HL-60 (cell line): ENCODE data around the gene MT1X.

Source experiments
- DNase-seq, 2 experiments: peaks; one replicate each; pipeline ENCODE4 v3.0.0-alpha.2; 2010 to 2020; ENCODE audit warnings: low read depth in 1 of 2, low spot score in 1 of 2
- H3K27ac ChIP-seq: fragments of 250-450 bp; sonication (Bioruptor Pico); replicated peaks from 2 replicates; pipeline ENCODE4 v1.5.1; 2020; ENCODE audit warnings: mild to moderate bottlenecking, moderate library complexity
- H3K27me3 ChIP-seq: fragments of 250-450 bp; sonication (Bioruptor Pico); 2 replicates; pipeline ENCODE4 v1.5.1; 2021; ENCODE audit warnings: mild to moderate bottlenecking, moderate library complexity; ENCODE audit not compliant: insufficient read depth, poor library complexity, severe bottlenecking
- H3K4me3 ChIP-seq: replicated peaks from 2 replicates; pipeline ENCODE4 v1.5.1; 2011; ENCODE audit warnings: mild to moderate bottlenecking, control low read depth, low read length; ENCODE audit not compliant: insufficient read depth
- GABPA ChIP-seq: IDR thresholded peaks from 2 replicates; pipeline ENCODE4 v1.6.1; 2012; ENCODE audit warnings: low read depth
- POLR2AphosphoS5 ChIP-seq: IDR thresholded peaks from 2 replicates; pipeline ENCODE4 v1.6.1; 2012; ENCODE audit warnings: low read depth
- SPI1 ChIP-seq: IDR thresholded peaks from 2 replicates; pipeline ENCODE4 v1.6.1; 2012; ENCODE audit warnings: low read depth, mild to moderate bottlenecking, borderline replicate concordance
- TF ChIP-seq, protein P1 (sequence below): IDR thresholded peaks from 2 replicates; pipeline ENCODE4 v1.6.1; 2012; ENCODE audit warnings: low read depth; ENCODE audit not compliant: insufficient replicate concordance
- TF ChIP-seq, protein P2 (sequence below): IDR thresholded peaks from one replicate; pipeline ENCODE4 v1.5.1; 2011; ENCODE audit warnings: low read length, control low read depth, inconsistent platforms; ENCODE audit not compliant: insufficient read depth

Gene MT1X

DNA sequence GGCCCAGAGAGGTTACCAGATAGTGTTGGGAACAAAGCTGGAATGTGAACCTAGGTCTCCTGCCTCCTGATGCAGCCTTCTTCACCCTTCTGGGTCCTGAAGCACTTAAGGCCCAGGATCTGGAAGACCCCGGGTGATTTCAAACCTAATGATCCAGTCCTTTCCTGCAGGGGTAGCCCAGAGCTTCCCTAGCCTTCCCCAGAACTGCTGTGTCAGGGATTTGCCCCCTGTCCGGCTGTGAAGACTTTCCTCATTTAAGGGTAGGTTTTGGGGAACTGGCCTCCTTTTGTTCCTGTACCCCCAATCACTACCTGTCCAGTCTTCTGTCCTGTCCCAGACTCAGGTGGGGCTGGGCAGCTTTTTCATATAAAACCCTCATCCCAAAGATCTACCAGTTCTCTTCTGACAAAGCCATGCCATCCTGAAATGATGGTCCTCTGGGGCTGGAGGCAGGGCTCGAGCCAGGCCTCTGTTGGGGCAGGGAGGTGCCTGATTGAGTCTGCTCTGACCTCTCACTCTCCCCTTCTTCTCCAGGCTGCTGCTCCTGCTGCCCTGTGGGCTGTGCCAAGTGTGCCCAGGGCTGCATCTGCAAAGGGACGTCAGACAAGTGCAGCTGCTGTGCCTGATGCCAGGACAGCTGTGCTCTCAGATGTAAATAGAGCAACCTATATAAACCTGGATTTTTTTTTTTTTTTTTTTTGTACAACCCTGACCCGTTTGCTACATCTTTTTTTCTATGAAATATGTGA lies 1.3 kb downstream of the MT1X start:
- Histone ChIP-seq H3K27ac (no peak overlapping the region), H3K27me3 (no peaks in the 10 kb centered on the region), H3K4me3 (peak overlapping the region; percentile 55)
- TF ChIP-seq, protein P1, sequence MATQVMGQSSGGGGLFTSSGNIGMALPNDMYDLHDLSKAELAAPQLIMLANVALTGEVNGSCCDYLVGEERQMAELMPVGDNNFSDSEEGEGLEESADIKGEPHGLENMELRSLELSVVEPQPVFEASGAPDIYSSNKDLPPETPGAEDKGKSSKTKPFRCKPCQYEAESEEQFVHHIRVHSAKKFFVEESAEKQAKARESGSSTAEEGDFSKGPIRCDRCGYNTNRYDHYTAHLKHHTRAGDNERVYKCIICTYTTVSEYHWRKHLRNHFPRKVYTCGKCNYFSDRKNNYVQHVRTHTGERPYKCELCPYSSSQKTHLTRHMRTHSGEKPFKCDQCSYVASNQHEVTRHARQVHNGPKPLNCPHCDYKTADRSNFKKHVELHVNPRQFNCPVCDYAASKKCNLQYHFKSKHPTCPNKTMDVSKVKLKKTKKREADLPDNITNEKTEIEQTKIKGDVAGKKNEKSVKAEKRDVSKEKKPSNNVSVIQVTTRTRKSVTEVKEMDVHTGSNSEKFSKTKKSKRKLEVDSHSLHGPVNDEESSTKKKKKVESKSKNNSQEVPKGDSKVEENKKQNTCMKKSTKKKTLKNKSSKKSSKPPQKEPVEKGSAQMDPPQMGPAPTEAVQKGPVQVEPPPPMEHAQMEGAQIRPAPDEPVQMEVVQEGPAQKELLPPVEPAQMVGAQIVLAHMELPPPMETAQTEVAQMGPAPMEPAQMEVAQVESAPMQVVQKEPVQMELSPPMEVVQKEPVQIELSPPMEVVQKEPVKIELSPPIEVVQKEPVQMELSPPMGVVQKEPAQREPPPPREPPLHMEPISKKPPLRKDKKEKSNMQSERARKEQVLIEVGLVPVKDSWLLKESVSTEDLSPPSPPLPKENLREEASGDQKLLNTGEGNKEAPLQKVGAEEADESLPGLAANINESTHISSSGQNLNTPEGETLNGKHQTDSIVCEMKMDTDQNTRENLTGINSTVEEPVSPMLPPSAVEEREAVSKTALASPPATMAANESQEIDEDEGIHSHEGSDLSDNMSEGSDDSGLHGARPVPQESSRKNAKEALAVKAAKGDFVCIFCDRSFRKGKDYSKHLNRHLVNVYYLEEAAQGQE = no peak
- TF ChIP-seq SPI1 (no peak), GABPA (no peak), POLR2AphosphoS5 (no peak)
- TF ChIP-seq, protein P2, sequence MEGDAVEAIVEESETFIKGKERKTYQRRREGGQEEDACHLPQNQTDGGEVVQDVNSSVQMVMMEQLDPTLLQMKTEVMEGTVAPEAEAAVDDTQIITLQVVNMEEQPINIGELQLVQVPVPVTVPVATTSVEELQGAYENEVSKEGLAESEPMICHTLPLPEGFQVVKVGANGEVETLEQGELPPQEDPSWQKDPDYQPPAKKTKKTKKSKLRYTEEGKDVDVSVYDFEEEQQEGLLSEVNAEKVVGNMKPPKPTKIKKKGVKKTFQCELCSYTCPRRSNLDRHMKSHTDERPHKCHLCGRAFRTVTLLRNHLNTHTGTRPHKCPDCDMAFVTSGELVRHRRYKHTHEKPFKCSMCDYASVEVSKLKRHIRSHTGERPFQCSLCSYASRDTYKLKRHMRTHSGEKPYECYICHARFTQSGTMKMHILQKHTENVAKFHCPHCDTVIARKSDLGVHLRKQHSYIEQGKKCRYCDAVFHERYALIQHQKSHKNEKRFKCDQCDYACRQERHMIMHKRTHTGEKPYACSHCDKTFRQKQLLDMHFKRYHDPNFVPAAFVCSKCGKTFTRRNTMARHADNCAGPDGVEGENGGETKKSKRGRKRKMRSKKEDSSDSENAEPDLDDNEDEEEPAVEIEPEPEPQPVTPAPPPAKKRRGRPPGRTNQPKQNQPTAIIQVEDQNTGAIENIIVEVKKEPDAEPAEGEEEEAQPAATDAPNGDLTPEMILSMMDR = no peak
- no peak for DNase-seq

DNA sequence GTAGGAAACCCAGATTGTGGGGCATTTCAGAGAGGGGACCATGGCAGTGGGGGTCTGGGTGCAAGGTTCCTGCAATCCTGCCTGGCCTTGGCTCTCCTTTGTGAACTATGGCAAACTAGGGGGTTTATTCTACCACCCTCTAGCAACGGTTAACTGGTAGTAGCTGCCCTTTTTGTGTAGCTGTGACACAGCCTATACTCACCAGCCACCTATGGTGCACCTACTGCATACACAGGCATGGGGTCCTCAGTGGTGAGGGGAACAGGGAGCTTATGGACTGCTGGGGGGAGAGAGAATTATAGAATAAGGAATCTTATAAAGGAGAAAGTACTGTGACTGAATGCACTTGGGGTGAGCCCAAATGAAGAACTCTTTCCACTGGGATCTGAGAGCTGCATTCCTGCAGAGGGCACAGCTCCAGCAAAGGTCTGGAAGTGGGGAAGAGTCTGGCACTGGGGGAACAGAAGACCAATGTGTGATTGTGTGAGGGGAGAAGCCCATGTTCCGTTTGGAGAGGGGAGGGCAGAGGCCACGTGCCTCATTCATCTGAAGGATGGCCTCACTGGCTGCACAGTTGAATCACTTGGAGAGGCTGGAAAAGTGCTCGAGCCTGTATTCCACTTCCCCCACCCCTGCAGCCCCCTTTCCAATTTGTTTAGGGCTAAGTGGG lies 2.1 kb downstream of the MT1X start:
- Histone ChIP-seq H3K27ac (no peak overlapping the region), H3K4me3 (no peak overlapping the region), H3K27me3 (no peaks in the 10 kb centered on the region)
- DNase-seq = no peak
- TF ChIP-seq, protein P2 = no peak
- TF ChIP-seq SPI1 (no peak), GABPA (no peak), POLR2AphosphoS5 (no peak)
- TF ChIP-seq, protein P1 = no peak

DNA sequence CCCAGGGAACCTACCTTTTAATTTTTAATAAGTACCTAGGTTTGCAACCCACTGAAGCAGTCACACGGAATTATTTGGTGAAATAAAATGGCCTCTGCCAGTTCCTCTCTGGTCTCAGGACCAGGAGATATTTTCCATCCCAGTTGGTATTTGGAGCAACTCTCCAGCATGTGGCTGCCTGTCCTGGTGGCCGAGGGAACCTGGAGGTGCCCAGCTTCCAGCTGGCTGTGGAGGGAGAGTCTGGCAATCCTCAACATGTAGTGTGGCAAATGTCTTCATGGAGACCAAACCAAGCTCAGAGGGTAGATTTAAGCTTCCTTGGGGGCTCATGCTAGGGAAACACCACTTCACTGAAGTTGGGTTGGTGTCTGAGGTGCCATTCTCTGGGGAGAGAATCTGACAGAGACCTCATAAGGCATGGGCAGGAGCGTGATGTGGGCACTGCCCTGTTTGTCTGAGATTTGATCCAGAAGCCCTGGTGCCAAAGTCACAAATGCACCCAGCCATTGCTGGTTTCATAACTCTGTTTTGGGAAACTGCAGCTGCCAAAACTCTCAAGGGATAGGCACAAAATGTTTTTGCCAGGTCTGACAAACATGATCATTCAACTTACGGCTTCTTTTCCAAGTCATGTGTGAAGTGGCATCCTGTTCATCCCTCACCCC lies 2.8 kb downstream of the MT1X start:
- Histone ChIP-seq H3K4me3 (no peak overlapping the region), H3K27me3 (no peaks in the 10 kb centered on the region), H3K27ac (no peak overlapping the region)
- TF ChIP-seq GABPA (no peak), POLR2AphosphoS5 (no peak), SPI1 (no peak)
- TF ChIP-seq, protein P2 = no peak
- TF ChIP-seq, protein P1 = no peak
- DNase-seq = no peak
